HepG2 (cell line): Measurements from ENCODE around the gene IQCN. TPM values are rescaled to one million over a fixed set of nuclear protein-coding genes. Genes with fewer than 3 reads are reported as not detected.

Source experiments
- ARHGAP35 ChIP-seq: sonication (generic); formaldehyde crosslinking; IDR thresholded peaks from 2 replicates; pipeline ENCODE4 v1.9.0; 2022; ENCODE audit warnings: mild to moderate bottlenecking, inconsistent platforms, moderate library complexity, missing genetic modification reagents, borderline replicate concordance
- ATF1 ChIP-seq: IDR thresholded peaks from 2 replicates; pipeline ENCODE4 v1.6.1; 2016; ENCODE audit warnings: mild to moderate bottlenecking, control low read depth
- ATF6 ChIP-seq: sonication (generic); formaldehyde crosslinking; conservative IDR thresholded peaks from 2 replicates; pipeline ENCODE4 v1.4.0; 2020; ENCODE audit warnings: missing genetic modification reagents
- ATM ChIP-seq: fragments of 450-650 bp; IDR thresholded peaks from 2 replicates; pipeline ENCODE4 v1.7.1; 2017; ENCODE audit warnings: mild to moderate bottlenecking, borderline replicate concordance
- CENPT ChIP-seq: sonication (generic); formaldehyde crosslinking; IDR thresholded peaks from 2 replicates; pipeline ENCODE4 v1.8.0; 2022; ENCODE audit warnings: low read depth, mild to moderate bottlenecking, moderate library complexity, missing genetic modification reagents
- GATA4 ChIP-seq: sonication (generic); IDR thresholded peaks from 2 replicates; pipeline ENCODE4 v1.6.1; 2016; ENCODE audit warnings: antibody characterized with exemption, low read depth, borderline replicate concordance
- IRX3 ChIP-seq: sonication (generic); formaldehyde crosslinking; IDR thresholded peaks from 2 replicates; pipeline ENCODE4 v1.8.1; 2023; ENCODE audit warnings: mild to moderate bottlenecking, low read depth, missing genetic modification reagents, borderline replicate concordance
- MED13 ChIP-seq: sonication (generic); formaldehyde crosslinking; IDR thresholded peaks from 2 replicates; pipeline ENCODE4 v1.5.0; 2020; ENCODE audit warnings: missing genetic modification reagents
- NAIF1 ChIP-seq: sonication (generic); formaldehyde crosslinking; IDR thresholded peaks from 2 replicates; pipeline ENCODE4 v1.5.0; 2020; ENCODE audit warnings: mild to moderate bottlenecking, missing genetic modification reagents, borderline replicate concordance
- NCOR1 ChIP-seq: fragments of 200-600 bp; sonication (generic); IDR thresholded peaks from 2 replicates; pipeline ENCODE4 v1.7.0; 2017; ENCODE audit warnings: antibody characterized with exemption, low read length, borderline replicate concordance
- NKX3-1 ChIP-seq: sonication (generic); formaldehyde crosslinking; IDR thresholded peaks from 2 replicates; pipeline ENCODE4 v1.5.0; 2020; ENCODE audit warnings: missing genetic modification reagents
- NR2F1 ChIP-seq, 2 experiments: fragments of 450-650 bp in 1 of 2; formaldehyde crosslinking in 1 of 2; IDR thresholded peaks; 2 replicates each; pipeline versions ENCODE4 v1.5.0 to v1.6.1; 2016 to 2020; ENCODE audit warnings: mild to moderate bottlenecking in 1 of 2, missing compliant biosample characterization in 1 of 2, missing genetic modification reagents in 1 of 2, moderate library complexity in 1 of 2
- PHF5A ChIP-seq: IDR thresholded peaks from one replicate; pipeline ENCODE4 v1.6.1; 2018; ENCODE audit warnings: low read depth, missing genetic modification reagents; ENCODE audit not compliant: unreplicated experiment
- PLSCR1 ChIP-seq: sonication (generic); formaldehyde crosslinking; IDR thresholded peaks from 2 replicates; pipeline ENCODE4 v1.5.0; 2020; ENCODE audit warnings: missing genetic modification reagents, mild to moderate bottlenecking, borderline replicate concordance
- SCMH1 ChIP-seq: sonication (generic); formaldehyde crosslinking; IDR thresholded peaks from 2 replicates; pipeline ENCODE4 v1.9.0; 2021; ENCODE audit warnings: missing genetic modification reagents, mild to moderate bottlenecking, borderline replicate concordance
- SIX1 ChIP-seq: sonication (generic); formaldehyde crosslinking; IDR thresholded peaks from 2 replicates; pipeline ENCODE4 v1.4.0; 2020; ENCODE audit warnings: missing genetic modification reagents, borderline replicate concordance
- ZNF292 ChIP-seq: sonication (generic); formaldehyde crosslinking; IDR thresholded peaks from 2 replicates; pipeline ENCODE4 v1.8.1; 2022; ENCODE audit warnings: mild to moderate bottlenecking, low read depth, missing genetic modification reagents, borderline replicate concordance
- ZNF383 ChIP-seq: sonication (generic); formaldehyde crosslinking; IDR thresholded peaks from 2 replicates; pipeline ENCODE4 v1.4.0; 2020; ENCODE audit warnings: missing genetic modification reagents, mild to moderate bottlenecking, borderline replicate concordance
- ZNF552 ChIP-seq: sonication (generic); formaldehyde crosslinking; IDR thresholded peaks from 2 replicates; pipeline ENCODE4 v1.9.0; 2022; ENCODE audit warnings: missing genetic modification reagents, mild to moderate bottlenecking, borderline replicate concordance
- ZNF790 ChIP-seq: sonication (generic); formaldehyde crosslinking; IDR thresholded peaks from 2 replicates; pipeline ENCODE4 v1.8.0; 2022; ENCODE audit warnings: missing genetic modification reagents, mild to moderate bottlenecking, borderline replicate concordance
- polyA plus RNA-seq, 8 experiments: library from polyadenylated mRNA; depleted of rRNA in 3 of 8; stranded (reverse) in 7 of 8; unstranded in 1 of 8; fragments of >200 nt; fragmentation: Illumina TruSeq in 4 of 8; extraction: Trizol in 4 of 8; gene quantifications; 2 replicates each; pipeline versions ENCODE4 v1.2.1 to v1.2.3, GENCODE V29; 2011 to 2016; ENCODE audit warnings: low read depth in 4 of 8, missing spikeins in 1 of 8, mixed read lengths in 1 of 8; ENCODE audit not compliant: insufficient read depth in 1 of 8
- total RNA-seq, 5 experiments: library from RNA; depleted of rRNA; stranded (reverse); fragments of >200 nt; fragmentation: Illumina TruSeq; extraction: Trizol; gene quantifications; 2 replicates each; pipeline ENCODE4 v1.2.3, GENCODE V29; 2016; ENCODE audit warnings: low read depth in 1 of 5
- TF ChIP-seq, protein P1 (sequence below): sonication (generic); formaldehyde crosslinking; IDR thresholded peaks from 2 replicates; pipeline ENCODE4; 2020; ENCODE audit warnings: missing genetic modification reagents, mild to moderate bottlenecking, borderline replicate concordance

Gene IQCN
- total and polyA plus RNA-seq, 2 of the 13 experiments (the other 11 are each of a cell fraction or from before 2014, with no cell fraction given), result 0.04 to 0.18 TPM

DNA sequence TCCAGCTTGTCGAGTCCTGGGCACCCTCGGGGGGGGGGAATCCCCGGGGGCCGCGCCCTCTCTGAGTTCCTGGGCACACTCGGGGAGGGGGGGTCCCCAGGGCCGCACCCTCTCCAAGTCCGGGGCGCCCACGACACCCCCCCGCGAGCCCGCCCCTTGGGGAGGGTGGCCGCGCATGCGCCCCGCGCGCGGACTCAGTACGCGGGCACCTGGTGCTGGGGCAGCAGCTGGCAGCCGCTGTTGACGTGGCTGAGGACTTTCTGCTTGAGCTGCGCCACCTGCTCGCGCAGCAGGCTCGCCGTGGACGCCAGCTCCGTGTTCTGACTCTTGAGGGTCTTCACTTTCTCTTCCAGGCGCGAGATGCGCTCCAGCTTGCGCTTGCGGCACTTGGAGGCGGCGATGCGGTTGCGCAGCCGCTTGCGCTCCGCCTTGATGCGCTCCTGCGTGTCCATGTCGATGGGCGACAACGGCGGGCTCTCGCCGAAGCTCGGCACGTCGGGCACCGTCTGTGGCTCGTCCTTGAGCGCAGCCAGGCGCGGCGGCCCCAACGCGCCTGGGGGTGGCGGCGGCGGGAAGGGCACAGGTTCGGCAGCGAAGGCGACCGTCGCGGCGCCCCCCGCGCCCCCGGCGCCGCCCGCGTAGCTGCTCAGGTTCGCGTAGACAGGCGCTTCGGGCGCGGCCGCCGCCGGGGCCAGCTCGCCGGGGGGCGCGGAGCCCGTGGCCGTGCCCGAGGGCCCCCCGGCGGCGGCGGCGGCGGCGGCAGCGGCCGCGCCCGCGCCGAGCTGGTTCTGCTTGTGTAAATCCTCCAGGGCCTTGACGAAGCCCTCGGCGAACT, 6.2 kb upstream of the IQCN start (continued):
- TF ChIP-seq ATF6, result no peak
- TF ChIP-seq CENPT (CRISPR knock-in tag), result 0 out of 2 replicates have a peak, but pooled peaks have one; percentile 16
- TF ChIP-seq ZNF552 (CRISPR knock-in tag), result 0 out of 2 replicates have a peak, but pooled peaks have one; percentile 52
- TF ChIP-seq, protein P1, sequence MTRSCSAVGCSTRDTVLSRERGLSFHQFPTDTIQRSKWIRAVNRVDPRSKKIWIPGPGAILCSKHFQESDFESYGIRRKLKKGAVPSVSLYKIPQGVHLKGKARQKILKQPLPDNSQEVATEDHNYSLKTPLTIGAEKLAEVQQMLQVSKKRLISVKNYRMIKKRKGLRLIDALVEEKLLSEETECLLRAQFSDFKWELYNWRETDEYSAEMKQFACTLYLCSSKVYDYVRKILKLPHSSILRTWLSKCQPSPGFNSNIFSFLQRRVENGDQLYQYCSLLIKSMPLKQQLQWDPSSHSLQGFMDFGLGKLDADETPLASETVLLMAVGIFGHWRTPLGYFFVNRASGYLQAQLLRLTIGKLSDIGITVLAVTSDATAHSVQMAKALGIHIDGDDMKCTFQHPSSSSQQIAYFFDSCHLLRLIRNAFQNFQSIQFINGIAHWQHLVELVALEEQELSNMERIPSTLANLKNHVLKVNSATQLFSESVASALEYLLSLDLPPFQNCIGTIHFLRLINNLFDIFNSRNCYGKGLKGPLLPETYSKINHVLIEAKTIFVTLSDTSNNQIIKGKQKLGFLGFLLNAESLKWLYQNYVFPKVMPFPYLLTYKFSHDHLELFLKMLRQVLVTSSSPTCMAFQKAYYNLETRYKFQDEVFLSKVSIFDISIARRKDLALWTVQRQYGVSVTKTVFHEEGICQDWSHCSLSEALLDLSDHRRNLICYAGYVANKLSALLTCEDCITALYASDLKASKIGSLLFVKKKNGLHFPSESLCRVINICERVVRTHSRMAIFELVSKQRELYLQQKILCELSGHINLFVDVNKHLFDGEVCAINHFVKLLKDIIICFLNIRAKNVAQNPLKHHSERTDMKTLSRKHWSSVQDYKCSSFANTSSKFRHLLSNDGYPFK (CRISPR knock-in tag), result no peak; the same call in 1 of the 2 replicates
- TF ChIP-seq ZNF292 (CRISPR knock-in tag), result no peak
- TF ChIP-seq NAIF1, result no peak
- TF ChIP-seq PHF5A (CRISPR knock-in tag), result no peak
- no peak; the same call in 1 of the 2 replicates for TF ChIP-seq IRX3
- no peak for TF ChIP-seq SIX1 (CRISPR knock-in tag)
- no peak for TF ChIP-seq NCOR1
- TF ChIP-seq MED13 (CRISPR knock-in tag), result peak; percentile 64; the same call in 1 of the 2 replicates
- TF ChIP-seq NR2F1 (CRISPR knock-in tag; IDR thresholded peaks at IDR 0.05), result no peak
- TF ChIP-seq ARHGAP35 (CRISPR knock-in tag), result no peak; the same call in 1 of the 2 replicates
- TF ChIP-seq GATA4, result no peak
- TF ChIP-seq ATM, result no peak
- TF ChIP-seq ZNF790 (CRISPR knock-in tag), result 0 out of 2 replicates have a peak, but pooled peaks have one; percentile 30
- TF ChIP-seq ZNF383 (CRISPR knock-in tag), result no peak
- TF ChIP-seq ATF1 (CRISPR knock-in tag), result no peak
- peak; percentile 77 for TF ChIP-seq NKX3-1 (CRISPR knock-in tag)
- TF ChIP-seq PLSCR1 (CRISPR knock-in tag), result no peak
- no peak for TF ChIP-seq SCMH1 (CRISPR knock-in tag)
